Astrocyte (in vitro differentiated cells and primary cell): ENCODE results near the gene RAET1L. TPM values are rescaled to one million over a fixed set of nuclear protein-coding genes. Genes with fewer than 3 reads are reported as not detected.

ENCODE experiments used
- DNase-seq: peaks from one replicate; pipeline ENCODE4 v3.0.0-alpha.2; 2010; ENCODE audit warnings: low read depth
- FAIRE-seq: peaks from 2 replicates; lab custom pipeline; 2011; peaks lifted over from hg19 to GRCh38; lab: Jason Lieb, UNC
- H2AFZ ChIP-seq: 2 replicates; pipeline ENCODE4 v1.6.0; 2012; ENCODE audit warnings: low read depth, low read length, inconsistent platforms
- H3K27ac ChIP-seq: 2 replicates; pipeline ENCODE4 v1.5.1; 2011; ENCODE audit warnings: low read depth, low read length, inconsistent platforms
- H3K27me3 ChIP-seq: 2 replicates; pipeline ENCODE4 v1.6.0; 2011; ENCODE audit warnings: low read length, inconsistent platforms; ENCODE audit not compliant: insufficient read depth
- H3K36me3 ChIP-seq: 2 replicates; pipeline ENCODE4 v1.5.1; 2011; ENCODE audit warnings: low read length, inconsistent platforms; ENCODE audit not compliant: insufficient read depth
- H3K4me1 ChIP-seq: 2 replicates; pipeline ENCODE4 v1.5.1; 2011; ENCODE audit warnings: low read length, inconsistent platforms; ENCODE audit not compliant: insufficient read depth
- H3K4me2 ChIP-seq: 2 replicates; pipeline ENCODE4 v1.6.0; 2012; ENCODE audit warnings: low read length, inconsistent platforms
- H3K4me3 ChIP-seq: 2 replicates; pipeline ENCODE4 v1.5.1; 2011; ENCODE audit warnings: low read depth, mild to moderate bottlenecking, low read length, inconsistent platforms; ENCODE audit not compliant: insufficient read depth
- H3K79me2 ChIP-seq: 2 replicates; pipeline ENCODE4 v1.6.0; 2012; ENCODE audit warnings: mild to moderate bottlenecking, low read length, inconsistent platforms; ENCODE audit not compliant: insufficient read depth
- H3K9ac ChIP-seq: 2 replicates; pipeline ENCODE4 v1.6.0; 2012; ENCODE audit warnings: mild to moderate bottlenecking, low read length, inconsistent platforms
- H3K9me3 ChIP-seq: 2 replicates; pipeline ENCODE4 v1.5.1; 2012; ENCODE audit warnings: low read depth, mild to moderate bottlenecking, low read length, inconsistent platforms; ENCODE audit not compliant: insufficient read depth
- H4K20me1 ChIP-seq: 2 replicates; pipeline ENCODE4 v1.6.0; 2012; ENCODE audit warnings: low read length, inconsistent platforms; ENCODE audit not compliant: insufficient read depth
- H3K27ac Mint-ChIP-seq: one replicate; pipeline ENCODE4 v1.8.0; 2021; ENCODE audit warnings: mild to moderate bottlenecking, mixed read lengths; ENCODE audit not compliant: unreplicated experiment
- H3K27me3 Mint-ChIP-seq: one replicate; pipeline ENCODE4 v1.8.0; 2021; ENCODE audit warnings: low read depth, mixed read lengths; ENCODE audit not compliant: unreplicated experiment
- H3K36me3 Mint-ChIP-seq: one replicate; pipeline ENCODE4 v1.8.0; 2021; ENCODE audit warnings: low read depth, mixed read lengths; ENCODE audit not compliant: unreplicated experiment
- H3K4me1 Mint-ChIP-seq: one replicate; pipeline ENCODE4 v1.8.0; 2021; ENCODE audit warnings: low read depth, mixed read lengths; ENCODE audit not compliant: unreplicated experiment
- H3K4me3 Mint-ChIP-seq: one replicate; pipeline ENCODE4 v1.8.0; 2021; ENCODE audit warnings: mild to moderate bottlenecking, moderate library complexity, mixed read lengths; ENCODE audit not compliant: unreplicated experiment
- H3K9me3 Mint-ChIP-seq: one replicate; pipeline ENCODE4 v1.8.0; 2021; ENCODE audit warnings: mild to moderate bottlenecking, mixed read lengths; ENCODE audit not compliant: unreplicated experiment
- EZH2 ChIP-seq: IDR thresholded peaks from 2 replicates; pipeline ENCODE4 v1.6.1; 2012; ENCODE audit warnings: mild to moderate bottlenecking, low read length, inconsistent platforms; ENCODE audit not compliant: insufficient read depth
- total RNA-seq: library from RNA; stranded (reverse); gene quantifications from 2 replicates; pipeline ENCODE4 v1.2.1, GENCODE V29; 2021
- TF ChIP-seq, protein P1 (sequence below): IDR thresholded peaks from 2 replicates; pipeline ENCODE4 v1.5.1; 2011; ENCODE audit warnings: low read depth, mild to moderate bottlenecking, inconsistent platforms, low read length, moderate library complexity; ENCODE audit not compliant: insufficient read depth

Gene RAET1L
- total RNA-seq, 1 donor from 2014 or later = not detected

DNA sequence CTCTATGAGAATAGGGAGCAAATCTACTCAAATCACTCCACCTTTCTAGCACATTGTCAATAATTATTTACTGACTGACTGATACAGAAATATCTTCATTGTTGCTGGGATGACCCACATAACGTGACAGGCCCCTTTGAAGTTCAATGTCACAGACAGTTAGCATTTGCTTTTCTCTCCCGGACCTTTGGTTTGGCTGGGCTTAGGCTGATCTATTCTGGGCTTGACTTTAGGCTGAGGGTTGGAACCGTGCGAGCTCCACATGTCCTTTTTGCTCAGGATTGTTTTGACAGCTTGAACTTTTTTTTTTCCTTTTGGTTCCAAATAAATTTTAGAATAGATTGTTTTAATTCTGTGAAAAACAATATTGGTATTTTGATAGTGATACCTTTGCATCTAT, 31.6 kb upstream of the RAET1L start:
- H3K4me3 ChIP-seq = no peak overlapping the region
- H3K27ac ChIP-seq = no peak overlapping the region
- H3K79me2 ChIP-seq = no peaks in the 10 kb centered on the region
- H3K9me3 Mint-ChIP-seq = peaks cover 27% of the 10 kb centered on the region
- no peaks in the 10 kb centered on the region for H3K4me1 ChIP-seq
- peaks cover 15% of the 10 kb centered on the region for H3K27me3 ChIP-seq
- peaks cover 63% of the 10 kb centered on the region for H3K27me3 Mint-ChIP-seq
- DNase-seq (no peak), FAIRE-seq (no peak)
- no peak overlapping the region for H2AFZ ChIP-seq
- no peaks in the 10 kb centered on the region for H3K4me1 Mint-ChIP-seq
- H3K36me3 Mint-ChIP-seq = peaks cover 22% of the 10 kb centered on the region
- TF ChIP-seq EZH2 = no peak
- TF ChIP-seq, protein P1, sequence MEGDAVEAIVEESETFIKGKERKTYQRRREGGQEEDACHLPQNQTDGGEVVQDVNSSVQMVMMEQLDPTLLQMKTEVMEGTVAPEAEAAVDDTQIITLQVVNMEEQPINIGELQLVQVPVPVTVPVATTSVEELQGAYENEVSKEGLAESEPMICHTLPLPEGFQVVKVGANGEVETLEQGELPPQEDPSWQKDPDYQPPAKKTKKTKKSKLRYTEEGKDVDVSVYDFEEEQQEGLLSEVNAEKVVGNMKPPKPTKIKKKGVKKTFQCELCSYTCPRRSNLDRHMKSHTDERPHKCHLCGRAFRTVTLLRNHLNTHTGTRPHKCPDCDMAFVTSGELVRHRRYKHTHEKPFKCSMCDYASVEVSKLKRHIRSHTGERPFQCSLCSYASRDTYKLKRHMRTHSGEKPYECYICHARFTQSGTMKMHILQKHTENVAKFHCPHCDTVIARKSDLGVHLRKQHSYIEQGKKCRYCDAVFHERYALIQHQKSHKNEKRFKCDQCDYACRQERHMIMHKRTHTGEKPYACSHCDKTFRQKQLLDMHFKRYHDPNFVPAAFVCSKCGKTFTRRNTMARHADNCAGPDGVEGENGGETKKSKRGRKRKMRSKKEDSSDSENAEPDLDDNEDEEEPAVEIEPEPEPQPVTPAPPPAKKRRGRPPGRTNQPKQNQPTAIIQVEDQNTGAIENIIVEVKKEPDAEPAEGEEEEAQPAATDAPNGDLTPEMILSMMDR = no peak
- H3K9ac ChIP-seq = no peak overlapping the region
- H3K27ac Mint-ChIP-seq = no peak overlapping the region
- H3K9me3 ChIP-seq = no peaks in the 10 kb centered on the region
- H3K4me2 ChIP-seq = no peak overlapping the region
- H3K4me3 Mint-ChIP-seq = no peak overlapping the region
- H4K20me1 ChIP-seq = no peaks in the 10 kb centered on the region
- H3K36me3 ChIP-seq = peaks cover 5% of the 10 kb centered on the region

GRCh38 chr6:150056156-150056555, 30.8 kb upstream of the RAET1L start:
- Histone ChIP-seq H4K20me1 (no peaks in the 10 kb centered on the region), H3K9ac (no peak overlapping the region), H3K4me1 (no peaks in the 10 kb centered on the region), H3K27me3 (peaks cover 15% of the 10 kb centered on the region), H3K36me3 (peaks cover 2% of the 10 kb centered on the region), H3K4me3 (no peak overlapping the region), H2AFZ (no peak overlapping the region), H3K4me2 (no peak overlapping the region), H3K79me2 (no peaks in the 10 kb centered on the region), H3K27ac (no peak overlapping the region), H3K9me3 (no peaks in the 10 kb centered on the region)
- Mint-ChIP-seq H3K9me3 (peaks cover 28% of the 10 kb centered on the region), H3K4me1 (no peaks in the 10 kb centered on the region), H3K4me3 (no peak overlapping the region), H3K36me3 (peaks cover 20% of the 10 kb centered on the region), H3K27ac (no peak overlapping the region), H3K27me3 (peaks cover 62% of the 10 kb centered on the region)
- no peak for FAIRE-seq
- DNase-seq = no peak
- TF ChIP-seq, protein P1 = no peak
- TF ChIP-seq EZH2 = no peak

DNA sequence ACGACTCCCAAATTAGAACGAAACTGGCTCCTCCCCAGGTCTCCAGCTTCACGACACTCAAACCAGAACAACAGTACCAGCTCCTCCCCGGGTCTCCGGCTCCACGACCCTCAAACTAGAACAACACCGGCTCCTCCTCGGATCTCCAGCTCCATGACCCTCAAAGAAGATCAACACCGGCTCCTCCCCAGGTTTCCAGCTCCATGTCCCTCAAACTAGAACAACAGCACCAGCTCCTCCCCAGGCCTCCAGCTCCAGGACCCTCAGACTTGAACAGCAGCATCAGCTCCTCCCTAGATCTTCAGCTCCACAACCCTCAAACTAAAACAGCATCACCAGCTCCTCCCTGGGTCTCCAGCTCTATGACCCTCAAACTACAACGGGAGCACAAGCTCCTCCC, 29.8 kb upstream of the RAET1L start:
- H3K4me2 ChIP-seq = no peak overlapping the region
- FAIRE-seq = no peak
- no peaks in the 10 kb centered on the region for H3K9me3 ChIP-seq
- H3K4me1 ChIP-seq = no peaks in the 10 kb centered on the region
- H3K4me3 ChIP-seq = no peak overlapping the region
- H3K79me2 ChIP-seq = no peaks in the 10 kb centered on the region
- DNase-seq = no peak
- Mint-ChIP-seq H3K4me3 (no peak overlapping the region), H3K36me3 (peaks cover 20% of the 10 kb centered on the region), H3K9me3 (peaks cover 29% of the 10 kb centered on the region), H3K27ac (no peak overlapping the region), H3K27me3 (peaks cover 63% of the 10 kb centered on the region), H3K4me1 (peaks cover 5% of the 10 kb centered on the region)
- TF ChIP-seq EZH2 = no peak
- TF ChIP-seq, protein P1 = no peak
- H3K27me3 ChIP-seq = peaks cover 15% of the 10 kb centered on the region
- no peak overlapping the region for H3K27ac ChIP-seq
- no peak overlapping the region for H3K9ac ChIP-seq
- no peaks in the 10 kb centered on the region for H3K36me3 ChIP-seq
- H2AFZ ChIP-seq = no peak overlapping the region
- no peaks in the 10 kb centered on the region for H4K20me1 ChIP-seq
